GM19193 (cell line): Measurements from ENCODE around the gene IFI30.

Source experiments
- POLR2A ChIP-seq: IDR thresholded peaks from 4 replicates; pipeline ENCODE4 v1.6.1; 2011; ENCODE audit not compliant: insufficient read depth, insufficient read length; ENCODE audit errors: extremely low read depth

The IFI30 gene

DNA sequence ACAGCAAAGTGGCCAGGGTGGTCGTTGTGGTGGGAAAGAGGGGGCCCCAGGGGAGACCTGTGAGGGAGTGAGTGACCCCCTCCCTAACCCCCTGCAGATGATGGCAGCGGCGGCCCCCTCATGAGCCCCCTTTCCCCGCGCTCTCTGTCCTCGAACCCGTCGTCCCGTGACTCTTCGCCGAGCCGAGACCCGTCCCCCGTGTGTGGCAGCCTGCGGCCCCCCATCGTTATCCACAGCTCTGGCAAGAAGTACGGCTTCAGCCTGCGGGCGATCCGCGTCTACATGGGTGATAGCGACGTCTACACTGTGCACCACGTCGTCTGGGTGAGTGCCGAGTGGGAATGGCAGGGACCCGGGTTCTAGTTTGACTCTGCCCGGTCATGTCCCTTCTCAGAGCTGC, 28.7 kb upstream of the IFI30 start:
- TF ChIP-seq POLR2A, result no peak

DNA sequence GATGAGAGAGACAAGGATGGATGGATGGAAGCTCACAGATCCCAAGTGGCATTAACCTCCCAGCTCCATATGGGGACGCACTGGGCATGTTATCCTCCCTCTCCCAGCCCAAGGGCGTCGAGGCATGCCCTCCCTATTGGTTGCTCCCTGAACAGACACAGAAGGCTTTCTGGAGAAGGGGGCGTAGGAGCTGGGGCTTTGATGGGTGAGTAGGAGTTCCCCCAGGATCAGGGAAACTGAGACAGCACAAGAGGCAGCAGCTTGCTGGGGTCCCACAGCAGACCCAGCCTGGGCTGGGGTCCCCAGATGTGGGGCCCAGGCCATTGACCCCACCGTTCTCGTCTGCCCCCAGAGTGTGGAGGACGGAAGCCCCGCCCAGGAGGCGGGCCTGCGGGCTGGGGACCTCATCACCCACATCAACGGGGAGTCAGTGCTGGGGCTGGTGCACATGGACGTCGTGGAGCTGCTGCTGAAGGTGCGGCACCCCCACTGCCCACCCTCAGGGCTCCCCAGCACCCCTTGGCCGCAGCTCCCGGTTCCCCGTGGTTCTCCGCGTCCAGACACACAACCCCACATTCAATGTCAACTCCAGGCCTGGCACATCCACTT, 28.1 kb upstream of the IFI30 start:
- no peak for TF ChIP-seq POLR2A

DNA sequence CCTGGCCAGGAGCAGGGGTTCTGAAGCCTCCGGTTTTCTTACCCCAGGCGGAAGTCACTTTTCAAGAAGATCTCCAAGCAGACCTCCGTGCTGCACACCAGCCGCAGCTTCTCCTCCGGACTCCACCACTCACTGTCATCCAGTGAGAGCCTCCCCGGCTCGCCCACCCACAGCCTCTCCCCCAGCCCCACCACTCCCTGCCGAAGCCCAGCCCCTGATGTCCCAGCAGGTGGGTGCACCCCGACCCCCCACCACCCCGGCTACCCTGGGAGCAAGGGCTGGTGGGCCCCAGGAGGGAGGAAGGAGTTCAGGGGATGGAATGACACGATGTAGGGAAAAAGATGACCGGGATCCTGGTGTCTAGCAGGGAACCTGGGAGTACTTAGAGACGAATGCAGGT, 26.2 kb upstream of the IFI30 start:
- TF ChIP-seq POLR2A, result no peak

DNA sequence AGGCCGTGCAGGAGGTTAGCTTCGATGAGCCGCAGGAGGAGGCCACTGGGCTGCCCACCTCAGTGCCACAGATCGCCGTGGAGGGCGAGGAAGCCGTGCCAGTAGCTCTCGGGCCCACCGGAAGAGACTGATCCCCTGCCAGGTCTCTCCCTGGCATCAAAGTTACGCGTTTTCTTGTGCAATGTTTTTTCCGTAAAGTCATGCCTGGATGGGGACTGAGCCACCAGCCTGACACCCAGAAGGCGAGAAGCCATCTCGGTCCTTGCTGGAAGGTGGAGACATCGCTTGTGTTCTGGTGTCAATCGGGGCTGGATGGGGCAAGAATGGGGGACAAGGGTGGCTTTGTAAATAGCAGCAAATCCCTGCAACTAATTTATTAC, 24.0 kb upstream of the IFI30 start:
- TF ChIP-seq POLR2A, result no peak

DNA sequence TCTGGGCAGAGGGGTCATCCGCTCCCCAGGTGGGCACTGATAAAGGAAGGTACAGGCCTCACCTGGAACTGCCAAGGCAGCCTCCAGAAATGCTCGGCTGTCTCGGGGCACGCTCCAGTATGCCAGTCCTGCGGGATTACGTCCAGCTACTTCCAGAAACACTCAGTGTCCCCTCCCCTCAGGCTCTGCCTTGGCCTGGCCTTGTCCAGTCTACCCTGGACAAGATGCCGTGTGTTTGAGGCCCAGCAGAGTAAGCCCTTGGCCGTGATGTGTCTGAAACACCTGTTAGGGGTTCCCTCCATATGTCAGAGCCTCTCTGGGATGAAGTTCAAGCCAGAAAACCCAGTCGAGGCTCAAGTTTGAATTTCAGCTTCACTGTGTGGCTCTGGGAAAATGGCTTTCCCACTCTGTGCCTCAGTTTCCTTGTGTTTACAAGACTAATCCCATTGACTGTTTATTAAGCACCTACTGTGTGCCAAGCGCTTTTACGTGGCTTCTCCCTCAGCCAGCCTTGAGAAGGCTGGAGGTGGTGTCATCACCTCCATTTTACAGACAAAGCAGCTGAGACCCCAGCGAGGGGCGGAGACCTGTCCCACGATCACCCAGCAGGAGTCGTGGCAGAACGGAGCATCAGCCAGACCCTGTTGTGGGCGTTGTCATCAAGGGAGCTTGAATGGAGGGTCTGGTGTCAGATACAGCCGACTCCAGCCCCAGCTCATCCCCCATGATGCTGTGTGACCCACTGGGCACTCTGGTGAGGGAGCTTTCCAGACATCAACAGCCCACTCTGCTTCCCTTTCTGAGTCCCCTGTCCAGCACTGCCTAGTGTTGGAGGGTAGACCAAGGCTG, 22.6 kb upstream of the IFI30 start:
- TF ChIP-seq POLR2A, result no peak

DNA sequence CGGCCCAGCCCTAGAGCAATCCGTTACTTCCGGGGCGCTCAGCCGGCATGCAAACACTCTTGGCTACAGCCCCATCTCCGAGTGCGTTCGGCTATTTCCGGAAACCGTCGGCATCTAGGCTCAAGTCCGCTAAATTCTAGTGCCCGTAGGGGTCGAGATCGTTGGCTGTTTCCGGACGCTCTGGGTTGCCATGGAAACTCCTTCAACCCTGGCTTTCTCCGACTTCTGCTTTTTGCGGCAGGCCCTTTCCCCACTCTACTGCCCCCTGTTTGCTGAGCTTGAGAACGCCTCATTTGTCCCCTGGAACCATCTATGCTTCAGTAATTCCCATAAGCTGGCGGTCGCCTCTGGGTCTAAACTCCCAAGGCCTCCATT, 21.2 kb upstream of the IFI30 start:
- peak; percentile 61 for TF ChIP-seq POLR2A

DNA sequence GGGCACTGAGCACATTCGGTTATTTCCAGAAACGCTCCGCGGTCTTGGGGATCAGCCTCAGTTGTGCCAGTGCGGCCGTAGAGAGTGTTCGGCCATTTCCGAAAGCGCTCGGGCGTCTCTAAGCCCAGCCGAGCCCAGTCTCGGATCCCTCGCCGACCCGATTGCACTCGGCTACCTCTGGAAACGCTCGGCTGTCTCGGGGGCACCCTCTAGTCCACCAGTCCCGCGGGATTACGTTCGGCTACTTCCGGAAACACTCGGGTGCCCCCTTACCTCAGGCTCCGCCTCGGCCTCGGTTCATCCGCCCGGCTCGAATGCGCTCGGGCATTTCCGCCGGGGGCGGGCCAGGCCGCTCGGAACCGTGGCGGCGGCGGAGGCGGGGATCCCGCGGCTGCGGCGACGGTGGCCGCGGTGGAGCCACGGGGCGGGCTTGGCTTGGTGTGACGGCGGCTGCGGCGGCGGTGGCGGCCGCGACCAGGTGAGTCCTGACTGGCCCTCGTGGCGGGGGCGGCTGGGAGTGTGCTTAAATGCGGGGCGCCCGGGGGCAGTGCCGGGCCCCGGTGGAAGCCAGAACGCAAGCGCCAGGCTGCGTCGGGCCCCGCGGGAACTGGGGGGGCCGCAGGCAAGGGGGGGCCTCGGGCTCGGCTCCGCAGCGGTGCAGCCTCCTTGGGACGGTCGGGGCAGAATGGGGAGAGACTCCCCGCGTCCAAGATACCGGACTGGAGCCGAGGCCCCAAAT, 20.6 kb upstream of the IFI30 start, which contains the start of gene PIK3R2:
Gene PIK3R2 (plus strand): TSS at position 347 of the 739 bp plus-strand sequence. CDS start 2,717 bp downstream, outside the sequence.
- peak; percentile 40 for TF ChIP-seq POLR2A

DNA sequence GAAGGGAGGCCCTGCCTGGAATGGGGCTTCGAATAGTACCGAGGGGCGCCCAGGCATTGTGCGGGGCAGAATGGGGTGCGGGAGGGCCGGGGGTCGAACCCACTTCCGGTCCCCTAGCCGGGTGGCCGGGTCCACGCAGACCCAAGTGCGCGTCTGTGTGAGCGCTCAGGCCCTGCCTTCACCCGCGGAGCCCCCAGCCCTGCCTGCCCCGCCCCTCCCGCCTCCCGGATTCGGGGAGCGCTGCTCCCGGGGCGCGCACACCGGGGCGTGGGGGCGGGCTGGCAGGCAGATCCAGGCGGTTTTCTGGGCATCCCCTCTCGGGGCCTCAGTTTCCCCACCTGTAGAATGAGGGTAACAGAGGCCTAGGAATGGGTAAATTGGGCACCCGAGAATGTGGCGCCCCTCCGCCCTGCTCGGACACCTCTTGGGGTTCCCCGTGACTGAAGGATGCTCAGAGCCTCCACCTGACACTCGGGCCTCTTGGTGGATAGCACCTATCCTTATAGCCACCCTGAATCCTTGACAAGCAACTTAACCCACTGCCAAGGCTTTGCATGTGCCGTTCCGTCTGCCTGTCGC, 20.0 kb upstream of the IFI30 start:
- TF ChIP-seq POLR2A, result no peak

DNA sequence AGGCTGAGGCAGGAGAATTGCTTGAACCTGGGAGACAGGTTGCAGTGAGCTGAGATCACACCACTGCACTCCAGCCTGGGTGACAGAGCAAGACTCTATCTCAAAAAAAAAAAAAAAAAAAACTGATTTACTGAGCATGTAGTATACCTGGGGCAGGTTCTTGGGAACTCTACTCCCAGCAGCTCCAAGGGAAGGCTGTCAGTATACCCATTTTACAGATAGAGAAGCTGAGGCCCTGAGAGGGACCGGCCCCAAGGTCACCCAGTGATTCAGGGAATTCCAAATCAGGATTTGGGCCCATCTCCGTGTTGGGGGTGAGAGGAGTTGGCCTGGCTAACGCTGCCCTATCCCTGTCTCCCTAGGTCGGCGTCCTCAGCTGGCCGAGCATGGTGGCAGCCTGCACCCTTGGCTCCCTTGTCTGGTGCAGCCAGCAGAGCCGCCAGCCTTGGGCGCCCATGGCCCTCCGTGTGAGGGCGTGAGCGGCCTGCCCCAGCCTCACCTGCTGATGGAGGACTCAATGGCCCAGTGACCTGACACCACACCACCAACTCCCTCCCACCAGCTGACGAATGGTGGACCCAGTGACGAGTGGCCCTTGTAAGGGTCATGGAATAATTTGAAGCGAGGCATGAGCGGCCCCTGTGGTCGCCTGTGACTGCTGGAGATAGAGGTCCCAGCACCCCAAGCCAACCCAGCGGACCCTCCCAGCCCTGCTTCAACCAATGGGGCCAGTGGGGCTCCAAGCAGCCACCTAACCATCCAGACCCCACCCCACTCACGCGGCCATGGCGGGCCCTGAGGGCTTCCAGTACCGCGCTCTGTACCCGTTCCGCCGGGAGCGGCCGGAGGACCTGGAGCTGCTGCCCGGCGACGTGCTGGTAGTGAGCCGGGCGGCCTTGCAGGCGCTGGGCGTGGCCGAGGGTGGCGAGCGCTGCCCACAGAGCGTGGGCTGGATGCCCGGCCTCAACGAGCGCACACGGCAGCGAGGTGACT, 18.2 kb upstream of the IFI30 start:
- no peak for TF ChIP-seq POLR2A

DNA sequence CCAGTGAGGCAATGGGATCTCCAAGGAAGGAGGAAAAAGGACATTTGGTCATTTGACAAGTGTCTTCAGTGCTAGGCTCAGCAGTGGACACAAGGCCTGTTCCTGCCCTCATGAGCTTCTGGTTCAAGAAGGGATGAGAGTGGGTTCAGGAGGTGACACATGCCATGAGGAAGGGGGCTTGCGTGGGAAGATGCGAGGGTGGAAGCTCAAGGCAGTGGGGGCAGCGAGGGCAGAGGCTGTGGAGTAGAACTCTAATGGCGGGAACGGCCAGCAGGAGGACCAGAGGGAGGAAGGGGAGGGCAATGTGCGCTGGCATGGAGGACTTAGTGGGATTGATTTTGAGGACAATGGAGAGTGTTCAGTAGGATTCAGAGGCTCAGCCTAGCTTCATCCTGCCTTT, 17.3 kb upstream of the IFI30 start:
- TF ChIP-seq POLR2A, result no peak

DNA sequence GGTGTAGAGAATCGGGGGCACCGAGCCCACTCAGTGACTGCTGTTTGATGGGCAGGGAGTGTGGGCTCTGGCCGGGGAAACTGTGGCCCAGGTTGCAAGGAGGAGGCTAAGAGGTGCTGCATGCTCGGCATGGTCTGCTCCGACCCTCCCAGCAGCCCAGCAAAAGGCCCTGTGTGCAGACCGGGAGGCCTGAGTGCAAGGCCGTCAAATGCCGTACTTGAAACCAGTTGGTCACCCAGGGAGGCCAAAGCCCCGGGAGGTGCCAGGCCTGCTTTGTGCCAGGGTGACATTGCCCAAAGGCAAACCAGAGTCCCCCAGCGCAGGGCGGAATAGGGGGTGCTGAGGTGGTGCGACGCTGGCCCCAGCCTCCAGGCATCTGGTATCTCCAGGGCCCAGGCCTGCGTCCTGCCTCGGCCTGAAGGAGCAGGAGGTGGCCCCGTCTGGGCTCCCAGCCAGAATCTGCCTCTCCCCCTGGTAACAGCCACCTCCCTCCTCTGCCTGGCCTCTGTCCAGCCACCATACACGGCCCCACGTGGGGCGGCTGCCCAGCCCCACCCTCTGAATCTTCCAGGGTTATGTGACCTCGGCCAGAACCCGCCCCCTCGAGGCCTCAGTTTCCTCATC, 16.7 kb upstream of the IFI30 start:
- no peak for TF ChIP-seq POLR2A

DNA sequence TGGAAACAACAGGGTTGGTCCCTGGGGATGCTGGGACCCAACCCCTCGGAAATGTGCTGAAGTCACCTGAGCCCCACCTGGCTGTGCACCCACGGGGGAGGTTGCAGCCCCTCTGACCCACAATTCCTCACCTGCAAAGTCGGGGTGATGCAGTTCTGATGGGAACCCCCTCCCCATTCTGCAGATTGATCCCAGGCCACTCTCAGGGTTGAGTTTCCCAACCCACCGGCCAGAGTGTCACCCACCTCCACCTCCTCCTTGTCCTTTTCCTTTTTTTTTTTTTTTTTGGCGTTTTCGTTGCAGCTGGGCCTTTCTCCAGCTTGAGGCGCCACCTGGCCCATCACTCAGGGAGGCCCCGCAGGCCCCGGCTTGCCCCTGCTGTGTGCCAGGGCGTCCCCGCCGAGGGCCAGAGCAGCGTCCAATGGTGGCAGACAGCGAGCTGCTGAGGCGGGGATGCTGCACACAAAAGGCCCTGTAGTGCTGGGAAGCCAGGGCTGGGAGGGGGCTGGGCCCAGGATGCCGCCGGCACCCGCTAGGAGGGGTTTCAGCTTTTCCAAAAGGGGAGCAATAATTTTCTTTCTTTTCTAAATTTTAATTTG, 16.0 kb upstream of the IFI30 start:
- TF ChIP-seq POLR2A, result no peak

DNA sequence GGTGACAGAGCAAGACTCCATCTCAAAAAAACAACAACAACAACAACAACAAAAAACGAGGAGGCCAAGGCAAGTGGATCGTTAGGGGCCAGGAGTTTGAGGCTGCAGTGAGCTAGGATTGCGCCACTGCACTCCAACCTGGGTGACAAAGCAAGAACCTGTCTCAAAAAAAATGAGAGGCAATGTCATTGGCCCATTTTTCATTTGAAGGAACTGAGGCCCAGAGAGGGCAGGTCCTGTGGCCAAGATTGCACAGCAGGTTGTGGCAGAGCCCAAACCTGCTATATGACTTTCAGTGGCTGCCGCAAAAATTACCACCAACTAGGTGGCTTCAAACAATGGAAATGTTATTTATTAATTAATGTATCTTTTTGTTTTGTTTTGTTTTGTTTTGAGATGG, 15.1 kb upstream of the IFI30 start:
- TF ChIP-seq POLR2A, result no peak
